Transverse colon (tissue), 4 donors: ENCODE data around the gene KCNJ5. TPM values are rescaled to one million over a fixed set of nuclear protein-coding genes. Genes with fewer than 3 reads are reported as not detected.

Source experiments
- DNase-seq: peaks from one replicate; pipeline ENCODE4 v3.0.0-alpha.2; 2019
- H3K27ac ChIP-seq, 4 donors: fragments of 200-600 bp; sonication (generic); 2 replicates each; pipeline ENCODE4 v1.5.1; 2016 to 2018; ENCODE audit warnings: inconsistent platforms in 4 of 4
- H3K27me3 ChIP-seq: fragments of 200-600 bp; sonication (generic); 2 replicates; pipeline ENCODE4 v1.5.1; 2017; ENCODE audit warnings: inconsistent platforms
- H3K36me3 ChIP-seq, 4 donors: fragments of 200-600 bp; sonication (generic); 2 replicates each; pipeline ENCODE4 v1.5.1; 2017 to 2019; ENCODE audit warnings: inconsistent platforms in 4 of 4
- H3K4me1 ChIP-seq, 4 donors: fragments of 200-600 bp; sonication (generic); 2 replicates each; pipeline ENCODE4 v1.5.1; 2017 to 2020; ENCODE audit warnings: inconsistent platforms in 4 of 4
- H3K4me3 ChIP-seq, 4 donors: fragments of 200-600 bp; sonication (generic); 1 replicate in 1 of 4; 2 replicates in 3 of 4; pipeline versions ENCODE4 v1.5.1 to v1.6.1; 2017 to 2019; ENCODE audit warnings: inconsistent platforms in 4 of 4
- H3K9me3 ChIP-seq, 2 donors: fragments of 200-600 bp; sonication (generic); 2 replicates each; pipeline ENCODE4 v1.5.1; 2017 to 2019; ENCODE audit warnings: inconsistent platforms in 2 of 2
- CTCF ChIP-seq, 5 experiments: fragments of 200-600 bp in 3 of 5; fragments of 450-650 bp in 2 of 5; sonication (generic) in 3 of 5; IDR thresholded peaks; 1 replicate in 2 of 5; 2 replicates in 3 of 5; pipeline ENCODE4 v1.5.1; 2016 to 2017; ENCODE audit warnings: antibody characterized with exemption in 5 of 5, inconsistent platforms in 3 of 5, mild to moderate bottlenecking in 2 of 5, moderate library complexity in 1 of 5
- EP300 ChIP-seq: sonication (generic); formaldehyde crosslinking; IDR thresholded peaks from one replicate; pipeline ENCODE4 v1.6.1; 2017; ENCODE audit warnings: antibody characterized with exemption, low read depth
- POLR2A ChIP-seq: fragments of 450-650 bp; IDR thresholded peaks from one replicate; pipeline ENCODE4 v1.6.1; 2016; ENCODE audit warnings: antibody characterized with exemption, mild to moderate bottlenecking, moderate library complexity
- POLR2AphosphoS5 ChIP-seq, 3 donors: sonication (generic); formaldehyde crosslinking; IDR thresholded peaks; one replicate each; pipeline ENCODE4 v1.6.1; 2016; ENCODE audit warnings: antibody characterized with exemption in 3 of 3
- WGBS, 2 donors: methylation state at CpG; one replicate each; pipeline ENCODE4 v1.1.5; 2018; ENCODE audit warnings: low coverage in 1 of 2; 5-methylcytosine and 5-hydroxymethylcytosine counted together
- in situ Hi-C, 4 donors: fragments of 200-750 bp; cut with MboI; loops; one replicate each; pipeline versions ENCODE4 v1.15.0 to v1.15.1; 2017; ENCODE audit warnings: low sequenced_read_pairs in 3 of 4, low pct_ligation_motif_present in 1 of 4, low pct_unique_long_range_greater_than_20kb in 1 of 4
- intact Hi-C: fragments of 100-400 bp; cut with DNase I; formaldehyde crosslinking; loops from one replicate; pipeline ENCODE4 v1.15.1; 2023; ENCODE audit warnings: low total_unique reads
- total RNA-seq, 4 donors: library from RNA; depleted of rRNA; stranded (reverse); fragments of >200 nt; gene quantifications; one replicate each; pipeline ENCODE4 v1.1.0, GENCODE V29; 2016

The KCNJ5 gene
- total RNA-seq, 4 donors from 2014 or later = 0.14 to 17.1 (median 7.4) TPM

- no peak for DNase-seq
- Histone ChIP-seq H3K36me3 (no peaks in the 10 kb centered on the region), H3K4me1 (no peaks in the 10 kb centered on the region), H3K27ac (no peak overlapping the region), H3K4me3 (no peak overlapping the region), H3K9me3 (no peaks in the 10 kb centered on the region), H3K27me3 (no peaks in the 10 kb centered on the region)
- in situ Hi-C loops (no loop called here), intact Hi-C loops (no loop called here)
- TF ChIP-seq POLR2AphosphoS5 (IDR thresholded peaks at IDR 0.05) = no peak
- TF ChIP-seq POLR2A = no peak
- TF ChIP-seq EP300 = no peak
- no peak for TF ChIP-seq CTCF (IDR thresholded peaks at IDR 0.05)
- WGBS, 2 donors = 71% methylated on average over 3 of the region's 3 CpGs; no CpG with 5 or more reads in 1 of the 2 donors
These were observed 18.6 kb upstream of the KCNJ5 start for GRCh38 chr11:128872594-128872993.

- WGBS, 2 donors = 59 to 63% methylated on average over 3 of the region's 3 CpGs
- TF ChIP-seq CTCF (IDR thresholded peaks at IDR 0.05) (no peak), EP300 (no peak), POLR2AphosphoS5 (IDR thresholded peaks at IDR 0.05) (no peak), POLR2A (no peak)
- Histone ChIP-seq H3K4me3 (no peak overlapping the region), H3K9me3 (no peaks in the 10 kb centered on the region), H3K27ac (no peak overlapping the region), H3K4me1 (no peaks in the 10 kb centered on the region), H3K36me3 (no peaks in the 10 kb centered on the region), H3K27me3 (no peaks in the 10 kb centered on the region)
- in situ Hi-C loops = no loop called here
- no peak for DNase-seq
- intact Hi-C loops = no loop called here
These were observed 16.7 kb upstream of the KCNJ5 start for GRCh38 chr11:128874427-128874826.

- Histone ChIP-seq H3K27me3 (no peaks in the 10 kb centered on the region), H3K4me3 (no peak overlapping the region), H3K36me3 (no peaks in the 10 kb centered on the region), H3K27ac (no peak overlapping the region), H3K4me1 (no peaks in the 10 kb centered on the region), H3K9me3 (no peaks in the 10 kb centered on the region)
- WGBS, 2 donors = 70 to 89% methylated on average over 11 to 22 of the region's 22 CpGs
- no peak for DNase-seq
- in situ Hi-C loops = loop anchor here in 2 of 4 donors (25.0 kb wide), 1 partner anchor 461 kb away; no protein-coding TSS in a partner anchor
- no peak for TF ChIP-seq CTCF (IDR thresholded peaks at IDR 0.05)
- no peak for TF ChIP-seq POLR2A
- TF ChIP-seq POLR2AphosphoS5 (IDR thresholded peaks at IDR 0.05) = no peak
- no peak for TF ChIP-seq EP300
- intact Hi-C loops = no loop called here
These were observed 15.0 kb upstream of the KCNJ5 start for GRCh38 chr11:128876133-128876650.

GRCh38 chr11:128877726-128878125 lies 13.4 kb upstream of the KCNJ5 start:
- Histone ChIP-seq H3K4me3 (no peak overlapping the region), H3K9me3 (no peaks in the 10 kb centered on the region), H3K27me3 (peaks cover 6% of the 10 kb centered on the region), H3K36me3 (no peaks in the 10 kb centered on the region), H3K4me1 (no peaks in the 10 kb centered on the region), H3K27ac (no peak overlapping the region)
- intact Hi-C loops = no loop called here
- DNase-seq = no peak
- TF ChIP-seq EP300 = no peak
- no peak for TF ChIP-seq POLR2AphosphoS5 (IDR thresholded peaks at IDR 0.05)
- no peak for TF ChIP-seq CTCF (IDR thresholded peaks at IDR 0.05)
- TF ChIP-seq POLR2A = no peak
- in situ Hi-C loops = loop anchor here in 2 of 4 donors (25.0 kb wide), 1 partner anchor 460 kb away; no protein-coding TSS in a partner anchor
- WGBS, 2 donors = 59 to 78% methylated on average over 5 of the region's 5 CpGs
